ENCODE data around the gene HSF5. TPM values are rescaled to one million over a fixed set of nuclear protein-coding genes. Genes with fewer than 3 reads are reported as not detected.
A peak's percentile ranks its signal among the peaks of the same experiment; 100 is the strongest.

HSF5 gene
- total RNA-seq, 1 donor from 2014 or later, result 1.6 TPM

DNA sequence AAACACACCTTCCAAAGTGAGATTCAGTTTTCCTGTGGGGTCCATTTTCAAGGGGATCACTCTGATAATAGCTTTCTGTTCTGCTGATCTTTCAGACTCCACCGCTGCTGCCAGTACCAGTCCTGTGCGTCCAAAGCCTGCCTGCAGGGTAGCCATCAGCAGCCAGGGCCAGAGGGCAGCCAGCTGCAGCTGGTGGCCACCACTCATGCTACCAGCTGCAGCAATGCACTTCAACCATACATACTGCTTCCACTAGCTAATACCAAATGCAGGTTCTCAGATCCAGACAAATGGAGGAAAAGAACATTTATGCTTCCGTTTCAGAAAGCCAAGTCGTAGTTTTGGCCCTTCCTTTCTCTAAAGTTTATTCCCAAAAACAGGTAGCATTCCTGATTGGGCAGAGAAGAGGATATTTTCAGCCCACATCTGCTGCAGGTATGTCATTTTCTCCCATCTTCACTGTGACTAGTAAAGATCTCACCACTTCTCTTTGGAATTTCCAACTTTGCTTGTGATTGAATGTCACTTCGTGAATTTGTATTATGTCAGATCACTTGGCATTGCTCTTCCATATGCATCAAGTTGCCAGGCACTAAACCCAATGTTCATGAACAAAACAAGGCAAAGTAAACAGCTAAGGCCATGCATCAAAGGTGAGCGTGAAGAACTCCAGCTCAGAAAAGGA, 72.7 kb downstream of the HSF5 start:
- Mint-ChIP-seq H3K27me3 (ENCODE audit: low read depth) (no peaks in the 10 kb centered on the region), H3K27ac (peak overlapping the region; percentile 79), H3K36me3 (ENCODE audit: low read depth) (peaks cover 31% of the 10 kb centered on the region), H3K4me1 (ENCODE audit: low read depth) (peaks cover 63% of the 10 kb centered on the region), H3K4me3 (ENCODE audit: low read depth) (peak overlapping the region; percentile 84), H3K9me3 (no peaks in the 10 kb centered on the region)
- DNase-seq (ENCODE audit: low spot score), result no peak
- intact Hi-C loops (cut with micrococcal nuclease), result loop anchor here (10.0 kb wide), 2 partner anchors 949 to 1409 kb away; no protein-coding TSS in a partner anchor

DNA sequence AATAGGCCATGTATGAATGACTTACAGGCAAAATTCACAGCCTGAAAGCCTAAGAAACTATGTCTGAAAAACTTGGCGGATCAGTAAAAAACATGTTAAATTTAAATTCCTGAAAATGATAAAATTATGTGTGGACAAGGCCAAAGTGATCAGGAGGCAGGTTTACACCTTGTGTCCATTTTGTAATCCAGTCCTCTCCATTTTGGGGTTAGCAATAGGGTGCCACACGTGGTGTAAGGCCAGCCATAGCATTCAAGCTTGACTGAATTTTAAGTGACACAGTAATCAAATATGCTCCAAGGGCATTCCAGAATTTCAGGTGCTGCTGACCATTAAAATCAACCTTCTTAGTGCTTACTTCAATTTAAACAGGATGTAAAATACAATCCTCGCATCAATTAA, 73.6 kb downstream of the HSF5 start:
- no peak for DNase-seq (ENCODE audit: low spot score)
- Mint-ChIP-seq H3K27ac (peak overlapping the region; percentile 87), H3K4me3 (ENCODE audit: low read depth) (peak overlapping the region; percentile 84)

DNA sequence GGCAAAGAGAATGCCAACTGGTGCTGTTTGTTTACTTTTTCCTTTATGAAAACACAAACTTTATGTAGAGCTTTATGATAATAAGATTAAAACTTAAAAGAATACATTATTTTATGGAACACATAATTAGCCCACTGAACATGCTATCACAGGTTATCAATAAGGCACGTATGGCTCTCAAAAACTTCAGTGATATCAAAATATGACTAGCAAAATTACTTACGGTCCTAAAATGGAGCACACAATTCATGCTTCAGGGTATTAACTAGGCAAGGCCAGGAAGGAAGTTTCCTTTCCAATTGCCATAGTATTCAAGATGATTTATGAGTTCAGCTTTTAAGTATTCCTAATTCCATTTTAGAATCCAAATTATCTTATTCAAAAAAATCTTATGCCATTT, 74.5 kb downstream of the HSF5 start:
- H3K4me1 Mint-ChIP-seq (ENCODE audit: low read depth), result peaks cover 78% of the 10 kb centered on the region
- intact Hi-C loops (cut with micrococcal nuclease), result loop anchor here (1.0 to 10.0 kb wide), 6 partner anchors 11 to 1411 kb away; no protein-coding TSS in a partner anchor
- no peaks in the 10 kb centered on the region for H3K9me3 Mint-ChIP-seq
- DNase-seq (ENCODE audit: low spot score), result no peak
- peak overlapping the region; percentile 96 for H3K27ac Mint-ChIP-seq
- H3K36me3 Mint-ChIP-seq (ENCODE audit: low read depth), result peaks cover 33% of the 10 kb centered on the region
- no peaks in the 10 kb centered on the region for H3K27me3 Mint-ChIP-seq (ENCODE audit: low read depth)
- H3K4me3 Mint-ChIP-seq (ENCODE audit: low read depth), result peak overlapping the region; percentile 84

More for the DNA sequence above, 73.6 kb downstream of the HSF5 start:
- Mint-ChIP-seq H3K4me1 (ENCODE audit: low read depth) (peaks cover 68% of the 10 kb centered on the region), H3K36me3 (ENCODE audit: low read depth) (peaks cover 31% of the 10 kb centered on the region), H3K9me3 (no peaks in the 10 kb centered on the region), H3K27me3 (ENCODE audit: low read depth) (no peaks in the 10 kb centered on the region)
- intact Hi-C loops (cut with micrococcal nuclease), result loop anchor here (10.0 kb wide), 2 partner anchors 950 to 1410 kb away; no protein-coding TSS in a partner anchor

DNA sequence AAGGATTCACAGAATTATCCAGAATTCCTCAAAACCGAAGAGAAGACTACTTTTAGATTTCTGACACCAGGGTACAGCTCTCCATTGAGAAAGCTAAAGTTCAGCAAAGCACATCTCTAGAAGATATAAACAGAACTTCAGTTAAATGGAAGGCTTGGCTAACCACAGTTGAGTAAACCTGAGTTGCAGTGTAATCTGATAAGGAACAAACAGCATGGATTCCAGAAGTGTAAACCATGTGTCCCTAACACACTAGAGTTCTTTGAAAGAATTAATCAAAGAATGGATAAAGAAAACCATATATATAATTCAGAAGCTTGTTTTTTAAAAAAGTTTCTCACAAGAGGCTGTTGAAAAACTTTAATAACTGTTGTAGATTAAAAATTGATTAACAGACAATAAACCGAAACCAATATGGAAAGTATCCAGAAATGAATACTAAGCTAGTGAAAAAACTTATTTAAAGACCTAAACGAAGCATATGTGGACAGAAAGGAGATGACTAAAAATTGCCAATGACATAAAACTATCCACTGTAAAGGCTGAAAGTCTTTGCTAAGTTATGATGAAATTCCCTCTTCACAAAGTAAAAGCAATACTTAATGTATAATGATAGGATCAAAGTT, 75.1 kb downstream of the HSF5 start:
- no peaks in the 10 kb centered on the region for H3K27me3 Mint-ChIP-seq (ENCODE audit: low read depth)
- intact Hi-C loops (cut with micrococcal nuclease), result loop anchor here (1.0 to 10.0 kb wide), 6 partner anchors 11 to 1412 kb away; no protein-coding TSS in a partner anchor
- H3K9me3 Mint-ChIP-seq, result no peaks in the 10 kb centered on the region
- DNase-seq (ENCODE audit: low spot score), result no peak
- peaks cover 33% of the 10 kb centered on the region for H3K36me3 Mint-ChIP-seq (ENCODE audit: low read depth)
- peaks cover 75% of the 10 kb centered on the region for H3K4me1 Mint-ChIP-seq (ENCODE audit: low read depth)
- H3K4me3 Mint-ChIP-seq (ENCODE audit: low read depth), result peak overlapping the region; percentile 80
- peak overlapping the region; percentile 96 for H3K27ac Mint-ChIP-seq

DNA sequence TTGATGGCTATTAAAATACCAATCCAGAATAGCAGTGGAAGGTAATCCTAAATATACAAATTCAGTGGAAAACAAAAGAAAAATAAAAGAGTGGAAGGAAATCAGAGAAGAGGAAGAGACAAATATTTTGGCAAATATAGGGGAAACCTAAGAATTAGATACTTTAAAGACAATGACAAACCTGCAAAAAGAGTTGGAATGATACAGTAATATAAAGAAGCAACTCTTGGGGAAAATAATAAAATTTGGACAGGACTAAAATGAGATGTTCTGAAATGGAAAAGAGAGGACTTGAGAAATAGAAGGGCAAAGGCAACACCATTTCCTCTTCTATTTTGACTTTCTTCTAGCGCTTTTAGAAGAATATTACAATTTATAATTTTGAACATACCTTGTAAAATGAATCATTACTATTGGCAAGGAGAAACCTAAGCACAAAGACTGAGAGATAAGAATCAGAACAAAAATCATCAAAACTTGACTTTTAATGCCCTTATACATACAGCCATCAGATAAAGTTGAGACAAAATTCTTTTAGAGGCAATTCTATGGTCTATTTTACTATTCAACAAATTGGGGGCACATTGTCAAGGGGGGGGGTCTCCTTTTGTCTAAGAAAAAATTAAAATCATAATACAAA, 76.0 kb downstream of the HSF5 start:
- Mint-ChIP-seq H3K36me3 (ENCODE audit: low read depth) (peaks cover 33% of the 10 kb centered on the region), H3K9me3 (no peaks in the 10 kb centered on the region), H3K4me3 (ENCODE audit: low read depth) (peak overlapping the region; percentile 80), H3K27ac (peak overlapping the region; percentile 96), H3K27me3 (ENCODE audit: low read depth) (no peaks in the 10 kb centered on the region), H3K4me1 (ENCODE audit: low read depth) (peaks cover 73% of the 10 kb centered on the region)
- intact Hi-C loops (cut with micrococcal nuclease), result loop anchor here (10.0 kb wide), 2 partner anchors 953 to 1413 kb away; no protein-coding TSS in a partner anchor
- DNase-seq (ENCODE audit: low spot score), result no peak

DNA sequence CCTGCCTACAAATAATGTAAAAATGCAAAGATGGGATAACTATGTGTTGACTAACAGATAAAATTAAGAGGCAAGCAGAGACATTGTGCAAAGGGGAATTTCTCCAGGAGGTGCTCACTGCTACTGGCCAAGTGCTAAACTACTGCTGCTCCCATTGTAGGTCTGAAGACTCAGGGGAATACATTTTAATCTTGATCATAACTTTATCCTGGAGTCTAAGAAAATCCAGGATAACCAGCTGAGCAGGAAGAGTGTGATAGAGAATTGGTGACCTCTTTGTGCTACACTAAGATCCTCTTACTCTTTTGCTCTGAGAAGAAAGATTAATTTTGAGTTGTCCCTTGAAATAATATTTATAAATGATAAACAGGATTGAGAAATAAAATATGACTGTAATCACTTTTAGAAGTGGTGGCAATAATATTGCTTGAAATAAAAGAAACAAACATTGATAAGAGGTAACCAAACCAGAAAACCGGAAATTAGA, 76.8 kb downstream of the HSF5 start:
- Mint-ChIP-seq H3K27ac (peak overlapping the region; percentile 96), H3K27me3 (ENCODE audit: low read depth) (no peaks in the 10 kb centered on the region), H3K9me3 (no peaks in the 10 kb centered on the region), H3K4me3 (ENCODE audit: low read depth) (peak overlapping the region; percentile 80), H3K4me1 (ENCODE audit: low read depth) (peaks cover 68% of the 10 kb centered on the region), H3K36me3 (ENCODE audit: low read depth) (peaks cover 33% of the 10 kb centered on the region)
- no peak for DNase-seq (ENCODE audit: low spot score)
- intact Hi-C loops (cut with micrococcal nuclease), result loop anchor here (10.0 kb wide), 2 partner anchors 953 to 1413 kb away; no protein-coding TSS in a partner anchor

DNA sequence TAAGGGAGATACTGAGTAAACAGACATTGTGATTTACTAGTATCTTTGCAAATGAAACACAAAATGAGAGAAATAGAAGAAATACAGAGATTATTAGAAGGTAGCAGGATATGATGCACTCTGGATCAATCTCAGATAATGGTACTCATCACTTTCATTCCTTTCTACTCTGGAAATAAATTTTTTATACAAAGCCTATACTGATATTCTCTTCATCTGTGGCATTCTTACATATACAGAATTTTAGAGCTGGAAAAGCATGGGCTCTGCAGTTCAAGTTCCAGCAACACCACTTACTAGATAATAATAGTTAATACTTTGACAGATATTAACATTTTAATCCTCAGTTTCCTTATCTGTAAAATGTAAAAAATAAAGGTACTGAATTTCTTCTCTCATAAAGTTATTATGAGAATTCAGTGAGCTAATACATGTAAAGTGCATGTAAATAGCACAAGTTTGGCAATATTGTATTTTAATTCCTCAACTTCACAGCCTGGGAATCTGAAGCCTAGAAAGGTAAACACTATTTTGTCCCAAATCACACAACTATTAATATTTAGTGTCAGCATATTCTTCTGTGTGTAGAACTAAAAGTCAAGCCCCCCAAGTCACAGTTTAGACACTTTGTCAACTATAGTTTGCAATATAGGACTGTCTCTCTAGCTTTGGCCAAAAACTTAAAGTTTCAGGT, 77.3 kb downstream of the HSF5 start:
- peak overlapping the region; percentile 96 for H3K27ac Mint-ChIP-seq
- H3K4me3 Mint-ChIP-seq (ENCODE audit: low read depth), result peak overlapping the region; percentile 80
- H3K9me3 Mint-ChIP-seq, result no peaks in the 10 kb centered on the region
- intact Hi-C loops (cut with micrococcal nuclease), result loop anchor here (10.0 kb wide), 2 partner anchors 954 to 1414 kb away; no protein-coding TSS in a partner anchor
- peaks cover 33% of the 10 kb centered on the region for H3K36me3 Mint-ChIP-seq (ENCODE audit: low read depth)
- peaks cover 69% of the 10 kb centered on the region for H3K4me1 Mint-ChIP-seq (ENCODE audit: low read depth)
- DNase-seq (ENCODE audit: low spot score), result no peak
- no peaks in the 10 kb centered on the region for H3K27me3 Mint-ChIP-seq (ENCODE audit: low read depth)

DNA sequence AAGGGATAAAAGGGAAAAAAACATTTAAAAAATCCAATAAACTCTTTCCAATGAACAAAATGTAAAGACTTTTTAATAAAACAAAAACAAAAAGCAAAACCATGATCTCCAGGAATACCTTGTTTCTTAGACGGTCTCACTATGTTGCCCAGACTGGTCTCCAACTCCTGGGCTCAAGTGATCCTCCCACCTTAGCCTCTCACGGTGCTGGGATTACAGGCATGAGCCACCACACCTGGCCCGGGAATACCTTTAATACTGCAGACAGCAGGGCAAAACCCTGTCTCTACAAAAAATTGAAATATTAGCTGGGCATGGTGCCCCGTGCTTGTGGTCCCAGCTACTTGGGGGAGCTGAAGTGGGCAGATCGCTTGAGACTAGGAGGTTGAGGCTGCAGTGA, 78.8 kb downstream of the HSF5 start:
- intact Hi-C loops (cut with micrococcal nuclease), result no loop called here
- no peak overlapping the region for H3K4me3 Mint-ChIP-seq (ENCODE audit: low read depth)
- H3K27me3 Mint-ChIP-seq (ENCODE audit: low read depth), result no peaks in the 10 kb centered on the region
- H3K36me3 Mint-ChIP-seq (ENCODE audit: low read depth), result peaks cover 25% of the 10 kb centered on the region
- H3K9me3 Mint-ChIP-seq, result no peaks in the 10 kb centered on the region
- peaks cover 59% of the 10 kb centered on the region for H3K4me1 Mint-ChIP-seq (ENCODE audit: low read depth)
- no peak for DNase-seq (ENCODE audit: low spot score)
- H3K27ac Mint-ChIP-seq, result no peak overlapping the region

DNA sequence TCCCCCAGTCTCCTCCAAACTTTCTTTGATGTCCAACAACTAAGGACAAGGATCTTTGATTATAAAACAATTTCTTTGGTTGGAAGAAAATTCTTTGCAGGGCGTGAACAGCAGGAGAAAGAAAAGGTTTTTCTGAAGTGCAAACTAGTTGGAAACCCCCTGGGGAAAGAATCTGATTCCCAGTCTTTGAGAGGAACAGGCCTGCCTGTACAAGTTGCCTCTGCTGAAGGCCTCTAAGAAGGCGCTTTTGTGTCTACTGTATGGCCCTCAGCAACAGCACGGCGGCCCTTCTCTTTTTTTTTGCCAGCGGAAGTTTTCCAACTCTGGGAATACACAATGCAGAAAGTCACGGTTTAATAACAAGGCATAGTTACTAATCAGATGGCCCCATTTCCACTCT, 84.9 kb downstream of the HSF5 start:
- Mint-ChIP-seq H3K36me3 (ENCODE audit: low read depth) (peaks cover 33% of the 10 kb centered on the region), H3K4me3 (ENCODE audit: low read depth) (no peak overlapping the region)

DNA sequence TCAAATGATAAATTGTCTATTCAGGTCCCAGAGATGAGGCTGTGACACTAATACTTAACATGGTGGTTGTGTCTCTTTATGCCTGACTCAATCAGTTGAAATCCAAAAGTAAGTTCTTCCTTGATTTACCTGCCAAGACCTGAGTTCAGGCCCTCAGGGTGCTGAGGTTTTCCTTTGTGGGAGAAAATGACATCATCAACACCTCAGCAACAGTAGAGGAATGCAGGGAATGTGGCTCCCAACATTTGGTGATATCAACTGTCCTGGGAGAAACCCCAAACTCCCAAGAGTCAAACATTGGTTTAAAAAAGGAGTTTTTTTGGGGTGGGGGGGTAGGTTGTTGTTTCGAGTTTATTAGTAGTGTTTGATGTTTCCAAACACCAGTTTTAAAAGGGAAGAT, 85.5 kb downstream of the HSF5 start:
- Mint-ChIP-seq H3K4me1 (ENCODE audit: low read depth) (peaks cover 52% of the 10 kb centered on the region), H3K9me3 (no peaks in the 10 kb centered on the region), H3K27ac (peak overlapping the region; percentile 83), H3K36me3 (ENCODE audit: low read depth) (peaks cover 38% of the 10 kb centered on the region), H3K4me3 (ENCODE audit: low read depth) (peak overlapping the region; percentile 45), H3K27me3 (ENCODE audit: low read depth) (no peaks in the 10 kb centered on the region)
- intact Hi-C loops (cut with micrococcal nuclease), result loop anchor here (1.0 kb wide), 2 partner anchors 11 to 15 kb away; no protein-coding TSS in a partner anchor
- DNase-seq (ENCODE audit: low spot score), result no peak

More for the DNA sequence above, 84.9 kb downstream of the HSF5 start:
- Mint-ChIP-seq H3K27me3 (ENCODE audit: low read depth) (no peaks in the 10 kb centered on the region), H3K4me1 (ENCODE audit: low read depth) (peaks cover 53% of the 10 kb centered on the region), H3K27ac (no peak overlapping the region), H3K9me3 (no peaks in the 10 kb centered on the region)
- intact Hi-C loops (cut with micrococcal nuclease), result no loop called here
- no peak for DNase-seq (ENCODE audit: low spot score)

DNA sequence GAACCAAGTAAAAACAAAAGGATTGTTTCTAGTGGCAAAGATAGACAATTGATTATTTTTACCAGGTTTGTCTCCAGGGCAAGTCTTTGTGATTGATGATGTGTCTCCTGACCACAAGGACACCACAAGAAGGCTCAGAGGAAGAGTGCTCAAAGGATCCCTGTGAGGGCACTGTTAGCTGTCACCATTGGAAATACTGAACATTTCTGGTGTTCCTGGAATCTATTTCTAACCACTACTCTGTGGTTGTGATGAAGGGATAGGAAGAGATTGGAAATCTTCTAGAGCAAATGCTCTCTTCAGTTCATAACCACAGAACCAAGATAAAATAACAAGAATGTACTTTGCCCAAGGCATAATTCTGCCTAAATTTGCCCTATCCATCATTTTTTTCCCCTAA, 86.2 kb downstream of the HSF5 start:
- no peaks in the 10 kb centered on the region for H3K27me3 Mint-ChIP-seq (ENCODE audit: low read depth)
- DNase-seq (ENCODE audit: low spot score), result no peak

DNA sequence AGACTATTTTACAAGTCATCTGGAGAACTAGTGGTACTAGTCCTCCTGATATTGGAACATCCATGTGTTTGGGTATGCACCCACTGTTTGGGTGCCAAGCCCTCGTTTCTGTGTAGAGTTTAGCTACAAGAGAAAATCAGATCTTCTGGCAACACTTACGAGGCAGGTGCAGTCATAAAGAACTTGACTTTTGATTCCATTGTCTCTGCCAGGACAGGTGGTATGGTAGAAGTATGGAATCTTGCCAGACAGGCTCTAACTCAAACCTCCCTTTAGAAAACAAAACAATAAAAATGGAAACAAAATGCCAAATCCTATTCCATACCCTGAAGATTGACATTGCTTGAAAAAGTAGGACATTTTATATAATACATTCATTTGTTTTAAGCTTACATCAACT, 86.9 kb downstream of the HSF5 start:
- Mint-ChIP-seq H3K27me3 (ENCODE audit: low read depth) (no peaks in the 10 kb centered on the region), H3K9me3 (no peaks in the 10 kb centered on the region), H3K27ac (no peak overlapping the region), H3K36me3 (ENCODE audit: low read depth) (peaks cover 44% of the 10 kb centered on the region), H3K4me3 (ENCODE audit: low read depth) (no peak overlapping the region), H3K4me1 (ENCODE audit: low read depth) (peaks cover 50% of the 10 kb centered on the region)
- intact Hi-C loops (cut with micrococcal nuclease), result no loop called here
- no peak for DNase-seq (ENCODE audit: low spot score)

More for the DNA sequence above, 86.2 kb downstream of the HSF5 start:
- intact Hi-C loops (cut with micrococcal nuclease), result loop anchor here (1.0 kb wide), 2 partner anchors 11 to 15 kb away; no protein-coding TSS in a partner anchor
- H3K4me3 Mint-ChIP-seq (ENCODE audit: low read depth), result peak overlapping the region; percentile 45
- H3K4me1 Mint-ChIP-seq (ENCODE audit: low read depth), result peaks cover 50% of the 10 kb centered on the region
- H3K36me3 Mint-ChIP-seq (ENCODE audit: low read depth), result peaks cover 40% of the 10 kb centered on the region
- H3K9me3 Mint-ChIP-seq, result no peaks in the 10 kb centered on the region
- peak overlapping the region; percentile 83 for H3K27ac Mint-ChIP-seq

Data from activated T-helper 2 cell treated with anti-CD3 and anti-CD28 coated beads, Interferon-gamma antibody, Interleukin-2, Interleukin-4, amounts not matched to agents 10 μg/mL and 5 μg/mL and 100 μg/mL, durations not matched to agents 14 hours and 24 hours and 36 hours (primary cell).